GM19463 (cell line): ENCODE measurements around the gene TCOF1.

Experiments used
- ATAC-seq: cut with Tn5 transposase; IDR thresholded peaks from one replicate; pipeline ENCODE4 v1.9.1; 2021; ENCODE audit warnings: mild to moderate bottlenecking, moderate library complexity; ENCODE audit not compliant: unreplicated experiment

The TCOF1 gene

DNA sequence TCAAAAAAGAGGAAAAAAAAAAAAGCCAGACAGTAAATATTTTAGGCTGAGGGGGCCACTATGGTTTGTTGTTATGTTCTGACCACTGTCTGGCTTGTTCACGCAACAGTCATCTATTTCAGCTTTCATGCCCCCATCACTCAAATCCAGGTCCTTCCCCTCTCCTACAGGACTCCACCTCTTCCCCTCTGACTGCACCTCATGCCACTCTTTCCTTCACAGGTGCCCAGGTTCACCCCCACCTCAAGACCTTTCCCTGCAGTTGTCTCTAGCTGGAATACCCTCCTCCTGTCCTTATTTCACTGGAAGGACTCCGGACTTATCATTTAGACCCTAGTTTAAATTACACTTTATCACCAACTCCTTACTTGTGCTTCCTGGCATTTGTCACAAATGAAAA, 88.6 kb downstream of the TCOF1 start:
- no peak for ATAC-seq

- ATAC-seq: no peak
Measured at GRCh38 chr5:150446583-150446982, 89.1 kb downstream of the TCOF1 start.

GRCh38 chr5:150447188-150447587, 89.7 kb downstream of the TCOF1 start:
- no peak for ATAC-seq

DNA sequence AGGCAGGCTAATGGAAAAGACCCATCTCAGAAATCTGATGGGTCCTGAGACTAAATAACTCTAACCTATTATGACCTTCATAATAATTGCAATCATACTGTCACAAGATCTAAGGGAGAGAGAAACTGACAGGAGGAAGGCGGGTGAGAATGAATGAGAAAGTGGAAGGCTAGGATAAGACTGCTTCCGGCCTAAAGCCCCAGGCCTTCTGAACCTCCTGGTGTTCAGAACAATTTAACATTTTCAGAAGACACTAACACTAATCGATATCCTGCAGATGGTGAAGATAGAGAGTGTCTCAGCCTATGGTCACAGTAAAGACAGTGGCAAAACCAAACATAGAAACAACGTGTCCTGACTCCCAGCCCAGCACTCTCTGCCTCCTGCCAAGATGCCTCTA, 90.8 kb downstream of the TCOF1 start:
- ATAC-seq: no peak

GRCh38 chr5:150448952-150449516, 91.5 kb downstream of the TCOF1 start:
- peak; percentile 34 for ATAC-seq
